GM18873 (cell line): ENCODE measurements around the gene NOXRED1.
"Not testable (repeated sequence)": the region's sequence is repeated elsewhere in the genome, so short reads cannot be mapped to it uniquely, and the experiment has no call there.

Experiments
- ATAC-seq: cut with Tn5 transposase; IDR thresholded peaks from one replicate; pipeline ENCODE4 v1.9.1; 2021; ENCODE audit warnings: mild to moderate bottlenecking, moderate library complexity, moderate number of reproducible peaks; ENCODE audit not compliant: unreplicated experiment, low FRiP score

Gene NOXRED1

DNA sequence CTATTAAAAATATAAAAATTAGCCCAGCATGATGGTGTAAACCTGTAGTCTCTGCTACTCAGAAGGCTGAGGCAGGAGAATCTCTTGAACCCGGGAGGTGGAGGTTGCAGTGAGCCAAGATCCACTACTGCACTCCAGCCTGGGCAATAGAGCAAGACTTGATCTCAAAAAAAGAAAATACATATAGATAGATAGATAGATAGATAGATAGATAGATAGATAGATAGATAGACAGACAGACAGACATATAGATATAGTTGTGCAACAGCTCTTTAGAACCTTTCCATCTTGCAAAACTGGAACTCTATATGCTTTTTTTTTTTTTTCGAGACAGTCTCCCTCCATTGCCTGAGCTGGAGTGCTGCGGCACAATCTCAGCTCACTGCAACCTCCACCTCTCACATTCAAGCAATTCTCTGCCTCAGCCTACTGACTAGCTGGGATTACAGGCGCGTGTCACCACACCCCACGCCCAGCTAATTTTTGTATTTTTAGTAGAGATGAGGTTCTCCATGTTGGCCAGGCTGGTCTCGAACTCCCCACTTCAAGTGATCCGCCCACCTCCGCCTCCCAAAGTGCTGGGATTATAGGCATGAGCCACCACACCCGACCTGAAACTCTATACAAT, 7.8 kb downstream of the NOXRED1 start:
- not testable (repeated sequence) for ATAC-seq

DNA sequence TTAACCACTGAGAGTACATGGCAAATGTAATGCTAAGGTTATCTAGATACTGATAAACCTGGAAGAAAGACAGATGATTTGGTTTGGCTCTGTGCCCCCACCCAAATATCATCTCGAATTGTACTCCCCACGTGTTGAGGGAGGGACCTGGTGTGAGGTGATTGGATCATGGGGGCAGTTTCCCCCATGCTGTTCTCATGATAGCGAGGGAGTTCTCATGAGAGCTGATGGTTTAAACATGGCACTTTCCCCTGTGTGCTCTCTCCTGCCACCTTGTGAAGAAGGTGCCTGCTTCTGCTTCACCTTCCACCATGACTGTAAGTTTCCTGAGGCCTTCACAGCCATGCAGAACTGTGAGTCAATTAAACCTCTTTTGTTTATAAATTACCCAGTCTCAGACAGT, 14.2 kb downstream of the NOXRED1 start:
- no peak for ATAC-seq

DNA sequence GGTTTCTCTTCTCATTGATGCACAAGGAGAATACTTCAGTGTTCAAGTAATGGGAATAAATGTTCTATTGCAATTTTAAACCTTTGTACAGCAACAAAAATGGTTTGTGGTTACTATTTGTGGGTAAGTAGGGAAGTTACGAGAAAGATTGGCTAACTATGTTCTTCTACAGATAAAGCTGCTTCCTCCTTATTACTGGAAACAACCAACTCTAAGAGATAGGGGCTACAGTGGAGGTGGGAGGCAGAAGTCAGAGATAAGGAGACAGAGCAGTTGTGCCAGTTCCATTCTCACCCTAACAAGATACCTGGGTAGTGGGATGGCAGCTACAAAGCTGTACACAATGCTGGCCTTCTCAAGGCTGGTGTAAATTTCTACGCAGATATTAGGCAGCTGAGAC, 16.2 kb downstream of the NOXRED1 start:
- no peak for ATAC-seq

DNA sequence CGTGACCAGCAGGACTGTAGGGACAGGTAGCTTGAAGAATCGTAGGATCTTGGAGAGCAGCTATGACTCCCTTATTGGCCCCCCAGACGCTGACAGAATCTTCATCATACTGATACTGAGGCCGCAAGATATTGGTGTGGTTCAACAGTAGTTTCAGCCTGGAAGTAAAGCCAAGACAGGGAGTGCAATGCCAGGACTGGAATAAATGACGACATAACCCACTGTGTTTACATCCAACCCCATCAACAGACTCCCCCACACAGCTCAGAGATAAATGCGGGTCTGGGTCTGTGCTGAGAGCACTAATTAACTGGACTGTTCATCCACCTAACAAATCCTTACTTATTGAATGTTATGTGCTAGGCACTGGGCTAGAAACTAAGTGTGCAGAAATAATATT, 16.6 kb downstream of the NOXRED1 start:
- no peak for ATAC-seq

DNA sequence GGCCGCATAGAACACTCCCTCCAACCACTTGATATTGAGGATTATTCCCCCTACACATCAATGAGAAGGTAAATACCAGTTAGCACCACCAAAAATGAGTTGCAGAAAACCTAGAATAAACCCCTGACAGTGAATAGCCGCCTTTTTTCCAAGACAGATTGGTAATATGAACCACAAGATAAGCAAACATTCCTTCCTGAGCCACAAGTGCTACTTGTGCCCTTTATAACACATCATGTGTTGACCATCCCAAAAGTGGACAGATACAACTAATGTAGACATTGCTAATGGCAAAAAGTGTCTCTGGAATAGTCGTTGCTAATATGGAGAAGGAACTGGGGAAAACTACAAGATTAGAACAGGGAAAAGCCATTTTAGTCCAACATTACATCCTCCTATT, 17.2 kb downstream of the NOXRED1 start:
- no peak for ATAC-seq

DNA sequence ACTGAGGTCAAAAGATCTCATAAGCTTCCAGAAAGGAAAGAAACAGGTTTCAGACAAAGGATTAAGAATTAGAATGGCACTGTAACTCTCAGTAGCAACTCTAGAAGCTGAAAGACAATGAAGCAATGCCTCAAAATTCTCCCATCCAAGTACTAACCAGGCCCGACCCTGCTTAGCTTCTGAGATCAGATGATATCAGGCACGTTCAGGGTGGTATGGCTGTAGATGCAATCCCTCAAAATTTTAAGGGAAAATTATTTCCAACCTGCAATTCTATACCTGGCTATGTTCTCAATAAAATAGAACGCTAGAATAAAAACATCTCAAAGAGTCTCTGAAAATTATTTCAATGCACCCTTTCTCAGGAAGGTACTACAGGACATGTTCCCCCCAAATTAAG, 19.6 kb downstream of the NOXRED1 start:
- no peak for ATAC-seq

DNA sequence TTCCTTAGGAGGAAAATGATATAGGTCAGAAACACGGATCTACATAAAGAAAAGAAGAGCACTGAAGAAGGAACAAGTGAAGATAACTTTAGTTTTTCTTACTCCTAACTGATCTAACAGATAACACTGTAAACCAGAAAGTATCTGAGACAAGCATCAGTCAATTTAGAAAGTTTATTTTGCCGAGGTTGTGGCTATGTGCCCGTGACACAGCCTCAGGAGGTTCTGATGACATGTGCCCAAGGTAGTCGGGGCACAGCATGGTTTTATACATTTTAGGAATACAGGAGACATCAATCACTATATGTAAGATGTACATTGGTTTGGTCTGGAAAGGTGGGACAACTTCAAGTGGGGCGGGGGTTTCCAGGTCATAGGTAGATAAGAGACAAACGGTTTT, 23.1 kb downstream of the NOXRED1 start:
- ATAC-seq: no peak

DNA sequence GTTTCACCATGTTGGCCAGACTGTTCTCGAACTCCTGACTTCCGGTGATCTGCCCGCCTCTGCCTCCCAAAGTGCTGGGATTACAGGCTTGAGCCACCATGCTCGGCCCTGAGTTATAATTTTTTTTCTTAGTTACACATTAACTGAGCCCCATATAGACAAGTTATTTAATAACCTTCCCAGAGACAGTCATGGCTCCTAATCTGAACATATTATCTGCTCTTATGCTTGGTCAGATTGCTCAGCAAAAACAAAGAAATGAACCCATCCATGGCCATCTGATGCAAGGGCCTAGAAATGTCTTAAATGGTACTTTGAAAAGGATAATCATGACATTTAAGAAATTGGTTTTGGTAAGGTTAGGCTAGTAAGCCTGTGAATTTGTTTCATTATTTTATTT, 33.1 kb downstream of the NOXRED1 start:
- ATAC-seq: no peak

DNA sequence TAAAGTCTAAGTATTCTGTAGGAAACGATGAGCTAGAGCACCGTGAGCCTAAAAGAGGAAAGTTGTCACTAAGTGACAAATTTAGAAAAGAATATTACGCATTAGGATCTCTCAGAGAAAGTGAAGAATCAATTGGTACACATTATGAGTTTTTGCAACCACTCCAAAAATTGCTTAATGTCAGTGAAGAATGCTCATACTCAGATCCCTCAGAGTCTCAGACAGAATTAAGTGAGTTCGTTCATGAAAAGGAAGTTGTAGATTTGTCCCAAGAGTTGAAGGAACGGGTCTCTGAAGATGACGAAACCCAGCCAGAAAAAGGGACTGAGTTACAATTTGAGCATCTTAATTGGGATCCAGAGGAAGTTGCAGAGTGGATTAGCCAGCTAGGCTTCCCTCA, 44.6 kb downstream of the NOXRED1 start:
- ATAC-seq: no peak

DNA sequence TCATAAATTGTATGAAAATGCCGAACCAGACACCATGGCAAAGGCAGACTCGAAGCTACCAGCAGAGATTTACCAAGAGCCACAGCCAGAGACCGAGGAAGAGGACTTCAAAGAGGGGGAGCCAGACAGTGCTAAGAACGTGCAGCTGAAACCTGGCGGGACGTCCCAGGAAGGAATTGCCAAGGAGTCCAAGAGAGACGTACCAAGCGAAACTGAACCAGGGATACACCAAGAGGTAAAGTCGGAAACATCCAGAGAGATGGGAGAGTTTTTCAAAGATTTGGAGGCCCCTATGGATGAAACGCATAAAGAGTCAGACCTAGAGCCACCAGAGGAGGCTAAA, 45.9 kb downstream of the NOXRED1 start:
- no peak for ATAC-seq

DNA sequence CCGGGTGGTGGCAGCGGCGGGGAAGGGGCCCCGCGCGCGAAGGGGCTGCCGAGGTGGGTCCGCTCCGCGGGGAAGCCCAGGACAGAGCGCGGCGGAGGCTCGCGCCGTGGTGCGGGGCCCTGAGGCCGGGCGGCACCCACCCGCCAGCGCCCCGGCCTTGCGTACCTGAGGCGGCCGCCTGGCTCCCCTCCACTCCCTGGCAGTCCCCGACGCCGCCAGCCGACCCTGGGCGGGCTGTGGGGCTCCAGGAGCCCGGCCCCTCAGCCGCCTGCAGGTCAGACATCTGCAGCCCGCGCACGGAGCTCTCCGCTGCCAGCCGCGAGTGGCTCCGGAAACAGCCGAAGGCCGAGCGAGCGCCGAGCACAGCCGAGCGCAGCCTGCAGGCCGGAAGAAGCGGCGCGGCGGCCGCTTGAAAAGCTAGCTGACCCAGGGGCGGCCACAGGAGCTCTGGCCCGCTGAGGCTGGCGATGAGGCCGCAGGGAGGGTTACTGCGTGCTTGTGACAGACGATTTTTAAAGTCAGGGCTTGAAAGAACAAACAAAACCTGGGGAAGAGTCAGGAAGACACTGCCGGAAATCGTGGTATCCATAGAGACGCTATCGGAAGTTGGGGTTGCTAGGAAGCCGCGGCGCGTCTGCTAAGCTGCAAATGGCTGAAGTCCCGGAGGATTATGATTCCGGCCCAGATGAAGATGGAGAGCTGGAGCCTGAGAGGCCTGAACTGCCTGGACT, 46.4 kb downstream of the NOXRED1 start, which contains the start of the genes SAMD15 and TMED8:
SAMD15 (plus strand) TSS at position 609 of the 731 bp plus-strand sequence; CDS start at position 649, 40 bp downstream.
TMED8 (minus strand) TSS at position 324 of the 731 bp plus-strand sequence; CDS start at position 283, 41 bp downstream.
- ATAC-seq: peak; percentile 77

DNA sequence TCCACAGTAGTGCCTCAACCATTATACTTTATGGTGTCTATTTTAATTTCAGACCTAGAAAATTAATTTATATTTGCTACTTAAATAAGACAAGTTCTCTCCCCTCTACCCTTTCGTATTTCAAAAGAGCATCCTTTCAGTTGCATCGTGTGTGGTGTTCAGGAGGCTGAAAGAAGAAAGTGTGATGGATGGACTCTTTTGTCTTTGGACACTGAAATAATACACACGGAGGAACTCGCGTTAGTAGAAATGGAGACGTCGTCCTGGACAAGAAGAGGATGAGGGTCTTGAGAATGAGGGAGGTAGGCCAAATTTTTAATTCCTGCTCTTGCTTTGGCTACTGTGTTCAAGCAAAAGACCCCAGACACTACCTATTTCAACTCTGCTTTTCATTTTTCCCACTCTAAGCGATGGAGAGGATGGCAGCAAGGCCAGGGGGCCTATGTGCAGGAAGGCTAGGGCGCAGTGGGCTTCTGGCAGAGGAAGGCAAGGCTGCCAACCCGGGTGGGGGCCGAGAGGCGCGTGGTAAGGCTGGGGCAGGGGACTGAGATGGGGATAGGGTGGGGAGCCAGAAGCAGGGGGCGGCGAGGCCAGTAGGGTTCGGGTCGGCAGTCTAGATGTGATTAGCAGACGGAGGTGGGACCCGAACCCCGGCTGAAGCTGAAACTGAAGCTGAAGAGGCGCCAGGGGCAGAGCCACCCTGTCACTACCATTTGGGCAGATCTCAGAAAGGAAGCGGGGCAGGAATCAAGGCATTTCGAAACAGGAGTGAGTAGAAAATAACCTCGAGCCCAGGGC, 47.2 kb downstream of the NOXRED1 start:
- peak; percentile 7 for ATAC-seq

DNA sequence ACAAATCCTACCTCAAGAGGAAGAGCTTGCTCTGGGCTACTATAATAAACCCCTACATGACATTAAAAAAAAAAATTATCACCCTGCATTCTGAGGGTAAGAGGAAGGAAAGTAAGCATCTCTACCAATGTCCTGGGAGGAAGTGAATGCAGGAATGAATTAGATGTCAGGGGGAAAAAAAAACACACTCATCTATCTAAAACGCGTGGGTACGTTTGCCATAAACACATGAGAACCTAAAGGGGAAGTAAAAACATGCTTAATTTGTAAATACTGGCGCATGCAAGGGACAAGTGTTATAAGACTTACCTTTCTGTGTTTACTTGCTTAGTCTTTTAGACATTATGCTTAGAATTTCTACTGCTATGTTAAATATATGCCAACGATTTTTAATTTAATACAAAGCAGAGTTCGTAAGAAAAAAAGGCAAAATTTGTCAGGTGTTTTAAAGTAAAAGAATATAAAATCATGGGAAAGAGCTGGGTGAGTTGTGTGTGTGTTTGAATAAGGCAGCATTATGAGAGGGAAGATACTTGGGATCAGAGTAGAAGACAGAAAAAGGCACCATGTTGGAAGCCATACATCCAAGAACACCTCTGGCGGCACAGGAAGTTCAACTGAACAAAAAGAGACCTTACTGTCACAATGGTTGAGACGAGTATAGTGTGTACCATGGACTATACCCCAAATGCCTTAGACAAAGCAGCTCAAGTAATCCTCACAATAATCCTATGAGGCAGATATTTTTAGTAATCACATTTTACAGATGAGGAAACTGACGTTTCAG, 48.0 kb downstream of the NOXRED1 start:
- ATAC-seq: no peak

DNA sequence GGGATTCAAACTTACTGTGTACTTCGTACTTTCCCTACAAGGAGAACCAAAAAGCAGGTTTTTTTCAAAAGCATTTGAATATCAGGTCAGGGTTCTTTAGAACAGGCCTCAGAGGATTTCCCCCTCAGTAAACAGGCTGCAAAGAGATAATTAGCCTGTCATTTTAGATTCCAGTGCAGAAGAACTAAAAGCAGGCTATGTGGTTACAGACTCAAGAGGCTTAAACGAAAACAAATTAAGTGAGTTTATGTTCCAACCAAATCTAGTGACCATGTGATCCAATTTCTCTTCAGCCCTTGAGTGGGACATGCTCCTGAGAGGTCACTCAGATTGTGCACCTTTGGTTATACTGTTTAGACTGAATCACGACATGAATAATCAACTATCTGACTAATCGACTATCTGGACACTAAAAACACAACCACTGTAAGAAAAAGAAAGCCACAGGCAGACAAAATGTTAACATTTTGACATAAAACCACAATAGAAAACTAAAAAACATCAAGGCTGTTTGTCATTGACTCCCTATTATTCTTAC, 51.0 kb downstream of the NOXRED1 start:
- ATAC-seq: peak; percentile 39

DNA sequence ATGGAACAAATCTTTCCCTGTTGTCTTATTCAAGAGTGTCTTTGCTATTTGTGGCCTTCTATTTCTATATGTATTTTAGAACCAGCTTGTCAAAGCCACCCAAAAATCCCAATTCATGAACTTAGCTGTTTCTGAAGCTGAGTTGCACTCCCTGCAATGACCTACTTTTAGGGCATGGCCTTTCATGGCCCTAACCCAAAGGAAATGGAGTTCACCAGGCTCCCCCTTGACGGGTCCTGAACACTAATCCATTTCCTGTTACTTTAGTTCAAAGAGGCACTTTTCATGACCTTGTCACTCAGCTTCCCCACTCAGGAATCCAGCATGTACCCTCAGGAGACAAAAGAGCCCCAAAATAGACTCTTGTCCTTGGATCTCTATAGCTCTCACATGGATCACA, 54.0 kb downstream of the NOXRED1 start:
- no peak for ATAC-seq

DNA sequence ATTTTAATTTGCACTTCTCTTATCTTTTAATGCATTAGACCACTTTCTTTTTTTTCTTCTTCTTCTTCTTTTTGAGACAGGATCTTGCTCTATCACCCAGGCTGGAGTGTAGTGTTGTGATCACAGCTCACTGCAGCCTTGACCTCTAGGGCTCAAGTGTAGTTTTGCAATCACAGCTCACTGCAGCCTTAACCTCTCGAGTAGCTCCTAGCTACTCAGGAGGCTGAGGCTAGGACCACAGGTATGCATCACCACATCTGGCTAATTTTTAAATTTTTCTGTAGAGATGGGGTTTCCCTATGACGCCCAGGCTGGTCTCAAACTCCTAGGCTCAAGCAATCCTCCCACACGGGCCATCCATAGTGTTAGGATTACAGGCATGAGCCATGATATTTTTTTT, 59.2 kb downstream of the NOXRED1 start:
- no peak for ATAC-seq

DNA sequence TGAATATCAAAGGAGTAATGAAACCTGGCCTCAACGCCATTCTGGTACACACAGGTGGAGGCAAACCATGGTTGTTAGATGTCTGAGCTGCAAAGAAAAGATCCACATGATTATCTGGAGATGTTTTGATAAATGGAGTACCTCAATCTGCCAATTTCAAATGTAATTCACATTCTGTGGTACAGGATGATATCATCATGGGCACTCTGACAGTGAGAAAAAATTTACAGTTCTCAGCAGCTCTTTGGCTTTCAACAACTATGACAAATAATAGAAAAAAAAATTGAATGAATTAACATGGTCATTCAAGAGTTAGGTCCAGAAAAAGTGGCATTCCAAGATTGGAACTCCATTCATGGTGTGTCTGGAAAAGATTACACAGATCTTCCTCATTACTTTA, 63.7 kb downstream of the NOXRED1 start:
- ATAC-seq: no peak

DNA sequence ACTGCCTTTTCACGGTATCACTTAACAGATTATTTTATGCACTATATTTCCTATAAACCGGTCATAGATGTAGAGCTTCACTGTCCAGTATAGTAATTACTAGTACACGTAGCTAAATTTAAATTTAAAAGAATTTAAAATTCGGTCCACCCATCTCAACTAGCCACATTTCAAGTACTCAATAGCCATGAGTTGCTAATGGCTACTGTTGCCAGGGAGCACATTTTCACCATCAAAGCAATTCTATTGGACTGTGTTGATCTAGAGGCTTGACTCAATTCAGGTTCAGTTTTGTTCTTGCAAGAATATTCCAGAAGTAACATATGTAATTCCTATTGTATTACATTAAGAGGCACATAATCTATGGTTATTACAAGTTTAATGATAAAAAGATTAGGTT, 66.4 kb downstream of the NOXRED1 start:
- ATAC-seq: no peak

DNA sequence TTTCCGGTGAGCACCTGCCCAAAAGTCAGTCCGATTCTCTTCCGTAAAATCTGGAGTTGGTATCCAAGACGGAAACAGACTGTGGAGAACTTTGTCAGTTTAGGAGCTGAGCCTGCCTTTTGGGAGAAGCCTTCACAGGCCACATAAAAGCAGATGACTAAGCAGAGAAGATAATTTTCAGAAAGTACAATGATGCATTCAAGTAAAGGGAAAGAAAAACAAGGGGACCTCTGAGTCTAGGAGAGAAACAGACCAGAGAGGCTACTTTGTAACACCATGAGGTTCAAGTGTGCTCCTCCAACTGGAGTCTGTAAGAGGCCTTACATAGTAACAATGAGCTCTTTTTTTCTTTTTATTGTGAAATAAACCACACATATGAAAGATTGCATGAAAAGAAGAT, 67.5 kb downstream of the NOXRED1 start:
- ATAC-seq: no peak

DNA sequence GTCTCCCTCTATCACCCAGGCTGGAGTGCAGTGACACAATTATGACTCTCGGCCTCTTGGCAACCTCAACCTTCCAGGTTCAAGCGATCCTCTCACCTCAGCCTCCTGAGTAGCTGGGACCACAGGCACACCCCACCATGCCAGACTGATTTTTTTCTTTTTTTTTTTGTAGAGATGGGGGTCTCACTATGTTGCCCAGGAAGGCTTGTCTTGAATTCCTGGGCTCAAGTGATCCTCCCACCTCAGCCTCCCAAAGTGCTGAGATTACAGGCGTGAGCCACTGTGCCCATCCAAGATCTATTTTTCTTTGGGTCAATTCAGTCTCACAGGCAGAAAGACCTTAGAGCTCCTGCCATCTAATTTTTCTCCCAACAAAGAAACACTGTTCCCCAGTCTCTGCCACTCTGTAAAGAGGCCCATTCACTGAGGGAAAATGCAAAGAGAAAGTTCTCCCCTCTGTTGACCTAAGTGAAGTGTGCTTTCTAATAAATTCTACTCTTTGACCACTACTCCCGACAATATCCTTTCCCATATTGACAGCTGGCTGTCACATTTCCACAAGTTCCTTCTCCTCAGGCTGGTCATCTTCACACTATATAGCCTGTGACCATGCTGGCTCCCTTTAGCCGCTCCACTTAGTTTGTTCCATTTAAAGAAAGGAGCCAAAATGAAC, 69.7 kb downstream of the NOXRED1 start:
- ATAC-seq: no peak
